Uterus (tissue), 2 donors: ENCODE measurements around the gene SIN3A.

Experiments
- CTCF ChIP-seq, 4 experiments: fragments of 200-600 bp in 2 of 4; fragments of 450-650 bp in 2 of 4; sonication (generic) in 2 of 4; IDR thresholded peaks; one replicate each; pipeline ENCODE4 v1.5.1; 2016 to 2019; ENCODE audit warnings: antibody characterized with exemption in 4 of 4, mild to moderate bottlenecking in 2 of 4, moderate library complexity in 1 of 4
- POLR2A ChIP-seq, 2 donors: fragments of 450-650 bp; IDR thresholded peaks; one replicate each; pipeline ENCODE4 v1.6.1; 2016; ENCODE audit warnings: antibody characterized with exemption in 2 of 2, mild to moderate bottlenecking in 1 of 2, moderate library complexity in 1 of 2

- TF ChIP-seq POLR2A (IDR thresholded peaks at IDR 0.05) (no peak), CTCF (IDR thresholded peaks at IDR 0.05) (no peak)
Measured at GRCh38 chr15:75361361-75361988, 90.0 kb downstream of the SIN3A start.
